DMS53 treated with DMSO at 0.1 percent for 48 hours (cell line): ENCODE measurements around the gene TMEM273.
"Not testable (repeated sequence)": the region's sequence is repeated elsewhere in the genome, so short reads cannot be mapped to it uniquely, and the experiment has no call there.

Experiments
- DNase-seq: peaks from one replicate; lab custom pipeline; 2025; ENCODE audit not compliant: unreplicated experiment; lab: John Stamatoyannopoulos, UW

Gene TMEM273

GRCh38 chr10:49207113-49207512 is 18.9 kb upstream of the TMEM273 start:
- DNase-seq: no peak

GRCh38 chr10:49205206-49205605 is 17.0 kb upstream of the TMEM273 start:
- no peak for DNase-seq

GRCh38 chr10:49204119-49204518 is 15.9 kb upstream of the TMEM273 start:
- DNase-seq: no peak

- DNase-seq: no peak
These were observed 14.1 kb upstream of the TMEM273 start for GRCh38 chr10:49202266-49202665.

- no peak for DNase-seq
These were observed 12.7 kb upstream of the TMEM273 start for GRCh38 chr10:49200854-49201253.

- no peak for DNase-seq
These were observed 9.0 kb upstream of the TMEM273 start for GRCh38 chr10:49197171-49197570.

GRCh38 chr10:49195864-49196263 is 7.7 kb upstream of the TMEM273 start:
- not testable (repeated sequence) for DNase-seq

GRCh38 chr10:49194212-49194920 is 6.2 kb upstream of the TMEM273 start:
- DNase-seq: no peak

- DNase-seq: no peak
These were observed 3.2 kb upstream of the TMEM273 start for GRCh38 chr10:49191349-49191748.

- DNase-seq: no peak
These were observed 1.2 kb upstream of the TMEM273 start for GRCh38 chr10:49189422-49189821.

GRCh38 chr10:49187044-49187484 is 1.1 kb downstream of the TMEM273 start:
- DNase-seq: no peak

GRCh38 chr10:49186613-49187012 is 1.6 kb downstream of the TMEM273 start:
- no peak for DNase-seq

- DNase-seq: no peak
These were observed 3.0 kb downstream of the TMEM273 start for GRCh38 chr10:49185213-49185612.

GRCh38 chr10:49184642-49185111 is 3.5 kb downstream of the TMEM273 start:
- DNase-seq: no peak

- DNase-seq: no peak
These were observed 4.3 kb downstream of the TMEM273 start for GRCh38 chr10:49183596-49184542.

GRCh38 chr10:49182776-49183175 is 5.4 kb downstream of the TMEM273 start:
- no peak for DNase-seq

GRCh38 chr10:49180444-49180860 is 7.7 kb downstream of the TMEM273 start:
- no peak for DNase-seq

- no peak for DNase-seq
These were observed 8.3 kb downstream of the TMEM273 start for GRCh38 chr10:49179699-49180443.

- DNase-seq: no peak
These were observed 9.4 kb downstream of the TMEM273 start for GRCh38 chr10:49178489-49179471.
